GM19023 (cell line): ENCODE measurements around the gene PACSIN1.

Experiments
- ATAC-seq: cut with Tn5 transposase; IDR thresholded peaks from one replicate; pipeline ENCODE4 v1.9.1; 2021; ENCODE audit warnings: mild to moderate bottlenecking, moderate library complexity; ENCODE audit not compliant: unreplicated experiment

Gene PACSIN1

DNA sequence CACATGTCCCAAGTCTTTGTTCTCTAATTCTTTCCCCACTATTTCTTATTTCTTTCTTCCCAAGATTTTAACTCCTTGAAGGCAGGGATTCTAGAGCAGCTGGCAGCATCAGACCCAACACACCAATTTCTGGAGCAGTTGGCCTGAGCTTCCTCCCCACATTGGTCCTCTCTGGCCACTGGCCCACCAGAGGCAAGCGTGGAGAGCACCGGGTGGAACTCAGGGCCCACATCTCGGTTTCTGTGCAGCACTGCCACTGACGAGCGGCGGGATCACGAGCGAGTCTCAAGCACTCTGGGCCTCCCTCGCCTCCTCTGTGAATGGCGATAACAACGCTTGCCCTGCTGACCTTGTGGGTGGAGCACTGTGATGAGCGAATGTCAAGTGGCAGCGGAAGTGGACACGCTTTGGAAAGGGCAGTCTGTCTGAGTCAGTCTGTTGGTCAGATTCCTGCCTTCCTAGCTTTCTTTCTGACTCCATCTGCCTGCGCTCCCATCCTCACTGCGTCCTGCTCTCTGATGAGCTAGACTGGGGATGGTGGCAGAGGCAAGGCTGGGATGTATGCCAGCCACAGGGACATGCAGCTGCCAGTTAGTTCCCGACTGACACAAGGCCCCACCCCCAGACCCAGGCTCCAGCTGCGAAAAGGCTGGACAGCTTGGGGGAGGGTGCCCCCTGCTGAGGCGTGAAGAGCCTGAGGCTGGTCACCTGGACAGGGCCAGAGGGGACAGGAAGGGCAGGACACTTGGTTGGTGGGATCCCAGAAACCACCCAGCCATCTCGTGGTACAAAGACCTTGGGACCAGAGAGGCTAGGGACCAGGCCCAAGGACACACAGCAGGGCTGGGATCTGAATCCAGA, 94.7 kb downstream of the PACSIN1 start:
- no peak for ATAC-seq

DNA sequence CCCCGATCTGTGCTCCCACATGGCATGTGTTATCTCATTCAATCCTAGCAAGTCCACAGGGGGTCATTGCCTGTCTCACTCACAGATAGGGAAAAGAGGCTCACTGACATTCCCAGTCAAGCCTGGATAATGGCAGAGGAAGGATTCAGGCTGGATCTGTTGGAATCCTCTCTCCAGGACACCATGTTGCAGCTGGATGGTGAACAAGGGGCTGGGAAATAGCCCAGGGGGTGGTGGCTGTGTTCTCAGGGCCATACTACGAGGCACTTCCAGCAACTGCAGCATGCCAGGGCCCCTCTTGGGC, 95.3 kb downstream of the PACSIN1 start:
- ATAC-seq, result no peak

DNA sequence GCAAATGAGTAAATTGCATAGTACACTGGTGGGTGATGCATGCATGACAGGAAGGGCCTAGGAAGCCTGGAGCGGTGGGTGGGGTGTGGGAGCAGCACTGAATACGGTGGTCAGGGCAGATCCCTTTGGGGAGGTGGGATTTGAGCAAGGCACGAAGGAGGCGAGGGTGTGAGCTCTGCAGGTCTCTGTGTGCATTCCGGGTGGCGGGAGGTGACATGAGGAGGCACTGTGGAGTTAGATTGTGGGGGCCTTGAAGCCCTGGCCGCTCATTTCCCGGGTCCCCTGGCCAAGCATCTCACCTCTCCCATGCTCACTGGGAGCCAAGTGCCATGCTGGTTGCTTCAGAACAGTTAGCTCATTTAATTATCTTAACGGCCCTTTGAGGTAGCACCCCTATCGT, 96.5 kb downstream of the PACSIN1 start:
- ATAC-seq, result no peak

DNA sequence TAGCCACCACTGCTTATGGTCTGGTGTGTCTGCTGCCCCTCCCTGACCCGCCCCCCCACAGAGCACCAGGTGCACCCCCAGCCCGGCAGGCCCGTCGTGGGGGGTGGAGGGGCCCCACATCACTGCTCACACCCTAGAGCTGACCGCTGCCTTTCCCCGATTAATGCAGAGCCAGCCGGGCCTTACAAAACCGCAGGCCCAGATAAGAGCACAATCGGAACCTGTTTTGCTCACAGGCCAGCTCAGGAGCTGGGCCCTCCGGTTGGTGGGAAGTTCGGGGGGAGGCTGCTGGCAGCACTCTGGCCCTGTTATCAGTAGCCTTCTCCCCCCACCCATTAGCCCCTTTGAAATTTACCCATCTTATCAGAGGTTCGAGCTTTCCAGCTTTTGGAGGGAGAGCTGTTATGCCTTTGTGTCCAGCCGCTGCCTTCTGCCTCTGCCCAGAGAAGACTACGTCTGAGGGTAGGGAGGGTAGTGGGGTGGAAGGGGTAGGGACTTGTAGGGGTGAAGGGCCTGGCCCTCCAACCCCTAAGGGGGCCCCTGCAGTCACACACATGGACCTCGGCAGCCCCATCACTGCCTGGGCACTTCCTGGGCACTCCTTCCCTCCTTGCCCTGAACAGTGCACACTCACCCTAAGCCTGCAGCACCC, 97.1 kb downstream of the PACSIN1 start:
- no peak for ATAC-seq

DNA sequence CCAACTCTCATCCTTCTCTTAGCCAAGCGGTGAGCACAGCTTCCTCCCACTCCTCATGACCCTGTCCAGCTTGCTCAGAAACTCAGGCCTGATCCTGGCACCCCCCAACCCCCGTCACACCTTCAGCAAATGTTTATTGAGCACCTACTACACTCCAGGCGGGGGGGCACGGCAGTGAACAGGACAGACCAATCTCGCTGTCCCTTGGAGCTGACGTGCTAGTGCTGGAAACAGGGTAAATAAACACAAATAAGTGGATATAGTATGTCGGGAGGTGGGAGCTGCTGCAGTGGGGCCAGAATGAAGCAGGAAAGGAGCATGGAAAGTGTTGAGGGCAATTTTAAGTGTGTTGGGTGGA, 97.6 kb downstream of the PACSIN1 start:
- ATAC-seq, result no peak

DNA sequence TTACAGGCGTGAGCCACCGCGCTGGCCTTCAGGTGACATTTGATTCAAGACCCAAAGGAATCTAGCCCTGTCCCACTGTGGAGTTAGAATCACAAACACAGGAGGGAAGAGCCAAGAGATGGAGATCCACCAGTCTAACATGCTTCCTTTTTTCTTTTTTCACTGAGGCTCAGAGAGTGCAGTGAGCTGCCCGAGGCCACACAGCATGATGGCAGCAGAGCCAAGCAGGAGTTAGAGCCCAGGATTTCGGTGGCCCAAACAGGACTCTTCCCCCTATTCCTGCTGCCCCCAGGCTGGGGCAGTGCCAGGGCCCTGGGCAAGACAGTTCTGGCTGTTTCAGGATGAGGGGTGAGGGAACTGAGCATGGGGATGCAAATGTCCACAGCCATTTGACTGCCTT, 98.3 kb downstream of the PACSIN1 start:
- ATAC-seq, result no peak

DNA sequence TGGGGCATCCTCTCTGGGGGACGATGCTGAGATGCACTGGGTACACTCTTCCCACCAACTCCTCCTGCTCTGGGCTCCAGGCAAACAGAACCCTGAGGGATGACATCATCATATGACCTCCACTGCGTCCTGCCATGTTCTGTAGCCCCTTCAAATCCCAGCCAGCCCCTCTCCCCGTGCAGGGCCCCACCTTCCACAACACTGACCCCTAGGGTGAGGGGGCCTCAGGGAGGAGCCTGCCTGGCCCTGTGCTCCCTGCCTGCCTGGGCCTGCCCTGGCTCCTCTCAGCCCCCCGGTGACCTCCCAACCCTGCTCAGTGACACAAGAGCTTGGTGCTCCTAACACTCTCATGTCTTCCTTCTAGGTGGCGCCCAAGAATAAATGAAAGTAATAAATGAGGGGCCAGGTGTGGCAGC, 99.9 kb downstream of the PACSIN1 start:
- no peak for ATAC-seq

DNA sequence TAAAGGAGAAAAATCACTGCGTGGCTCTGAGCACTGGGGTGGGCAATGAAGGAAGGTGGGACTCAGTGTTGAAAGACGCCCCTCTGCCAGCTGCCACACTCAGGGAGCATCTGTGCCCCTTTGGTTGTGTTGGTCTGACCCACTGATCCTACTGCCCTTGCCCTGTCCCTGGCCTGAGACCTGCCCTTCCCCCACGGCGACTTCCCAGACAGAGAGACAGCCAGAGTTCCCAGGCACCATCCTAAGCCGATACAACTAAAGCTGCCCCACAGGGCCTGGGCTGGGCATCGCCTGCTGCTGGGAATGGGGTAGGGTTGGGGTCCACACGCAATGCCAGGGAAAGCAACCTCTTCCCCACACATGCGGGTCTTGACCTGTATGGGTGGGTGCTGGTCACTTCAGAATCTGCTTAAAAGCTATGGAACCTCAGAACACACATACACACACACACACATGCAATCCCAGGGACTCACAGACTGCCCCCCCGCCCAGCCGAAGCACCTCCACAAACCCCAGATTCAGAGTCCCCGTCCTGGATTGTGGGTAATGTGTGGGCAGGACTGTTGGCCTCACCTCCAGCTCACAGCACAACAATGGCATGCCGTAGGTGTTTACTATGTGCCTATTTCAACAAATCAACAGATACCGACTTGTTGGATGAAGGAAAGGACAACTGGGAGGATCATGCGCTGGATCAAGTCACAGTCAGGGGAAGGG, 101.1 kb downstream of the PACSIN1 start:
- no peak for ATAC-seq

DNA sequence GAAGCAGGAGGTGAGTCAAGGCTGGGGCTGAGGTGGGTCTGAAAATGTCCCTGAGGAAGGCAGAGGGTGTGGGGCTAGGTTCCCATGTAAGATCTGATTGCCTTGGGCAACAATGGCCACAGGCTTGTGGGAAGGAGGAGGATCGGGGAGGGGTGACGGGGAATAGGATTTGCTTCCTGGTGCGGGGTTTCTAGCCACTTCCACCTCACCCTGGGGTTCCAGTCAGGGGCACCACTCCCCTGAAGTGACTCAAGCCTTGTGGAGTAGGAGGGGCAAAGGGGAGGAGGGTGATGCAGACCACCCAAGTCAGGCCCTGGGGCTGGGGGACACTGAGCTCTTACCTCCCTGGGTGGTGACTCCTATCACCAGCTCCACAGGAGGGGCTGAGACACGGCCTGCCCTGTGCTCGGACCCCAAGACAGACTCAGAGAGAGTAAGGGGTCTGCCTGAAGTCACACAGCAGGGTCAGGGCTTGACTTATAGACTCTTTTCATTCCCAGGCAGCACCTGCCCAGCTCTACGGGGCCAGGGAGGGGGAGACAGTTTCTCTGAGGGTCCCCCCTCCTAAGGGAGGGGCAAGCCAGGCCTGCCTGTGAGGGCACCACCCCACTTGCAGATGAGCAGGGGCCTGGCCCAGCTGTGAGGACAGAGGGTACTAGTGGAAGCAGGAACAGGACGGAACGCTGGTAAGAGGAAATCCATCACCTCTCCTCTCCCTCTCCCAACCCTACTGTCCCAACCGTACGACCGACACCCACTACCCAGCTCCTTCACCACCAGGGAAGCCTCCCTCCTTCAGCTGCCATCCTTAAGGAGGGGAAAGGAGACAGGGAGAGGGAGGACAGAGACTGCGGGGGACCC, 102.7 kb downstream of the PACSIN1 start:
- no peak for ATAC-seq

DNA sequence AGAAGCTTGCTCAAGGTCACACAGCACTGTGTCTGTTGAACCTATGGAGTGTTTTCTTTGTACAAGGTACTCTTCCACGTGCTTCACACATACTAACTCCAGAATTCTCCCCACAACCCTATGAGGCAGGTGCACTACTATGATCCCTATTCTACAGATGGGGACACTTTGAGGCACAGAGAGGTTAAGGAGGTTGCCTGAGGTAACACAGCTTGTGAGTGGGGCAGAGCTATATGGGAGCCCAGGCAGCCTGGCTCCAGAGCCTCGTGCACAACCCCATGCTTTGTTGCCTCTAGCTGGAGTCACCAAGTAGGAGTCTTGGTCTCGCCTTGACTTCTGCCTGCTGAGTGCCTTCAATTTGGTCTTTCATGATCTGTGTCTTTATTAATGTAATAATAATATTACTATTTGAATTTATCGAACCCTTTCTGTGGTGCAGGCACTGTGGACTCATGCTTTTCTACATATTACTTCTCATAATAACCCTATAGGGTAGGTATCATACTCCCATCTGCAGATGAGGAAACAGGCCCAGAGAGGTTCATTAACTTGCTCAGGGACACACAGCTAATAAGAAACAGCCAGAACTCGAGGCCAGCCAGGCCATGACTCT, 103.6 kb downstream of the PACSIN1 start:
- no peak for ATAC-seq

DNA sequence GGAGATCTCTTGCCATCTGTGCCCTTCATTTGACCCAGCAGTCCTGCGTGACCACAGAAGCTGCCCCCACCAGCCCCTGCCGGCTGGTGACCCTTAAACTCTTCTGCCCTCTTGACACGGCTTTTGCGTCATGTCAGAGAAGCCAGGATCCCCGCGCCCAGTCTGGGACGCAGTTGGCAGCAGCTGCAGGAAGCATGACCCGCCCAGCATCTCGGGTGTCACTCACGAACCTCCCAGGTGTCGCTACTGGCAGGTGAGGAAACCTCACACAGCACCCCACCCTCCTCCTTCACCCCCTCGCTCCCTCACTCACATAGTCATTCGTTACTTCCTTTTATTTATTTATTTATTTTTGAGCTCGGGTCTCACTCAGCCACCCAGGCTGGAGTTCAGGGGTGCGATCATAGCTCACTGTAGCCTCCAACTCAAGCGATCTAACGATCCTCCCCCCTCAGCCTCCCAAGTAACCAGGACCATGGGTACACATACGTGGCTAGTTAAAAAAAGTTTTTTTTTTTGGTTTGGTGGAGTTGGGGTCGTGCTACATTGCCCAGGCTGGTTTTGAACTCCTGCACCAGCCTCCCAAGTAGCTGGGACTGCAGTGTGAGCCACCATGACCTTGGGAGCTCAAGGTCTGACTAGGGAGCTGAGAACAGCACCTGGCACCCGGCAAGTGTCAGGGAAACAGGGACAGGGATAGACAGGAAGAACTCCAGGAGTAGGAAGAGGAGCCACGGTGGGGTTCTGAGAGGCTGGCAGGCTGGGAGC, 104.4 kb downstream of the PACSIN1 start:
- no peak for ATAC-seq

DNA sequence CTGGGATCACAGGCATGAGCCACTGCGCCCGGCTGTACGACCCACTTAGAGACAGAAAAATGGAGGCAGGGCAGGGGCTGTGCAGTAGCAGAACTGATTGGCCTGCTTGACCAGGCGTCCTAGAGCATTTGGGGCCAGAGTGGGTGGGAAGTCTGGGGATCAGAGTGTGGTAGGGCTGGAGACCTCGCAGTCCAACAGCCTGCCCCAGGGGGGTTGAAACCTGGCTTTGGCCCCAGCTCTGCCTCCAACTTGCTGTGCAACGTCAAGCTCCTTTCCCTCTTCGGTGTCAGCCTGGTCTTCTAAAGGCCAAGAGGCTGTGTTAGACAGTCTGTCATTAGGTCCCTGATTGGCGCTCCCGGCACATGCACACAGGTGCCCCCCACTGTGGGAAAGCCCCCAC, 105.5 kb downstream of the PACSIN1 start:
- no peak for ATAC-seq

DNA sequence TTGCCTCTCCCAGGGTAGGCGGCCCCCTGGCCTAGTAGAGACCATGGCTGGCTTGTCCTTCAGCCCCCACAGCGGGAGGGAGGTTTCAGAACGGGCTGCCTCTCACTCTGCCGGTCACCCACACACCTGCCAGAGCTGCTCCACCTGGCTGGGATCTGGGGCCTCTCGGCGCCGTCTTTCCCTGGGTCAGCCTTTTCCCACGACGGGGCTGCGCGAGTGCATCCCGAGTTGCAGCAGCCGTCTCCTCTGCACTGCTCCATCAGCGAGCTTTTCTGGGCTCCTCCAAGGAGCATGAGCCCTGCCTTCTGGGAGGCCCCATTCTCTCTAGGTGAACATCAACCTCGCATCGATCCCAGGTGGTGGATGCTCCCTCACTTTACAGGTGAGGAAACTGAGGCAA, 106.1 kb downstream of the PACSIN1 start:
- ATAC-seq, result no peak

DNA sequence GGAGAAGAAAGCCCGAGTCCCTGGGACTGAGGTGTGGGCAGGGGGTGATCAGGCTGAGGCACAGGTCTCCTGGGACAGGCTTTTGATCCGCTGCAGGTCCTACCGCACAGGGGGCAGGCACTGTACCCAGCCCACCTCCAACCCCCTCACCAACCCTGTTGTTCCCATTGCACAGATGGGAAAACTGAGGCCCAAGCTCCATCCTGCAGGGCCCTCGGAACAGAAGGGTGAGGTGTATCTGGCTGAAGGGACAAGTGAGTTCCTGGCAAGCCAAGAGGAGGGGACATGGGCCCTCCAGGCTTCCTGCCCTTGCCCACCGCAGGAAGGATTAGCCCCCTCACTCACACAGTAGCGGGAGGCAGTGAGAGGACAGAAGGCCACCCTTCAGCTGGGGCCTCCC, 106.7 kb downstream of the PACSIN1 start:
- no peak for ATAC-seq

DNA sequence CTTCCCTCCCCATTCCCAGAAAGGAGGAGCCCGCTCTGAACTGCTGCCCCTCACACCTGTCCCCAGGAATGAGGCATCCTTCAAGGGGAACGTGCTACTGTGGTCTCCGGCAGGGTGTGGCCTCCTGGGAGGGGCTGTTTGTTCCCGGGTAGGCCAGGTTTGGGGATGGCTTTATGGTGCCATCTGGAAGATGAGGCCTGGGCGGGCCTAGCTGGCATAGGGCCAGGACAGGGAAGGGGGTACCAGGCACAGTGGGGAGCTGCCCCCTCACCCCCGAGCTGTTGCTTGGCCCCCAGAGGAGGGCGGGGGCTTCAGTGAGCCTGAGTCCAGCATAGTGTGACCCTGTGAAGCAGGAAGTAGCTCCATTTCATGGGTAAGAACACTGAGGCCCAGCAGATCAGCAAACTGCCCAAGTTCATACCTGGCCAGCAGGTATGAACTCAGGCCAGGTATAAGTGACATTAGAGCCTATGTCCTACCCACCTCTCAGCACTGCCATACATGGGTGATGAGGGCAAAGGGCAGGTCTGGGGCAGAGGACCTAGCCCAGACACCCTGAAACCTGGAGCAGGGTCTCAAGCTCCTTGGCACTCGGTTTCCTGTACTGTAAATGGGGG, 107.8 kb downstream of the PACSIN1 start:
- ATAC-seq, result no peak

DNA sequence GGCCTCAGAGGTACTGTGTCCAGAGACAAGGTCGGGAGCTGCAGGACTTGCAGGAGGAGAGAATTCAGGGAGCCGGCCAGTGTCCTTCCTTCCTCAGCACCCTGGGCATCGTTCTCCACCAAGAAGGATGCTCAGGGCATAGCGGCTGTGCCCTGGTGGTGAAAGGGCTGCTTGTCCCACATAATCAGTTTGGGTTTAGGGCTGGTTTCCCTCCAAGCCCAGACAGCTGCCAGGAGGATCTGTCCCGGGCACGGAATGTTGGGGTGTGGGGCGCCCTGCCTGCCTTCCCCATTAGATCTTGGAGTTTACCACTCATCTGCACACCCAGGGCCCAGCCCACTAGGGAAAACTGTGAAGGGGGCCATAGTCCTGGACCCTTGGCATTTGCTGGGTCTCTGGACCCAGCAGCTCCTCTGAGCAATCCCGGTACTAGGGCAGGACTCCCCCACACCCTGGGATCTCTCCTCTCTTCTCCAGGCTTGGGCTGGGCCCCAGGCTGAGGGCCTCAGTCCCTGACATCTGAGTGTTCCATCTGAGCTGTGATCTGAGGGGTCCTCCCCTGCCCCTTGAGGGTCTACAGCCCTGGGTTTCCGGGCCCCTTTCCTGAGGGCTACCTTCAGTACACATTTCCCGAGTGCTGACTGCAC, 108.9 kb downstream of the PACSIN1 start:
- ATAC-seq, result no peak

DNA sequence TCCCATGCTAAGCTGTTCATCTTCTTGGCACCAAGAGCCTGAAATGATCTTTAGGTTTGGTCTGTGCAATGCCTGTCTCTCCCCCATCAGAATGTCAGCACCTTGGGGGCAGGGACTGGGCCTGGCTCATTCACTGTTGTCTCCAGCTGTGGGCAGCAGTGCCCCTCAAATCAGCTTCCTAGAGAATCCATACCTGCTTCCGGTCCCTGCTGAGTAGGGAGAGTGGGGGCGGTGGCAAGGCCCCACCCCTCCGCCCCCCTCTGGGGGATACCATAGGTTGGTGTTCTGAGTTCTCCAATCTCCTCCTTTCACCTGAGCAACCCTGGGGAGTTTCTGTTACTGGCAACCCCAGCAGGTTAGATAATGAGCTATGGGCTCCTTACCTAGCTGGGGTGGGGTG, 109.5 kb downstream of the PACSIN1 start:
- ATAC-seq, result no peak

DNA sequence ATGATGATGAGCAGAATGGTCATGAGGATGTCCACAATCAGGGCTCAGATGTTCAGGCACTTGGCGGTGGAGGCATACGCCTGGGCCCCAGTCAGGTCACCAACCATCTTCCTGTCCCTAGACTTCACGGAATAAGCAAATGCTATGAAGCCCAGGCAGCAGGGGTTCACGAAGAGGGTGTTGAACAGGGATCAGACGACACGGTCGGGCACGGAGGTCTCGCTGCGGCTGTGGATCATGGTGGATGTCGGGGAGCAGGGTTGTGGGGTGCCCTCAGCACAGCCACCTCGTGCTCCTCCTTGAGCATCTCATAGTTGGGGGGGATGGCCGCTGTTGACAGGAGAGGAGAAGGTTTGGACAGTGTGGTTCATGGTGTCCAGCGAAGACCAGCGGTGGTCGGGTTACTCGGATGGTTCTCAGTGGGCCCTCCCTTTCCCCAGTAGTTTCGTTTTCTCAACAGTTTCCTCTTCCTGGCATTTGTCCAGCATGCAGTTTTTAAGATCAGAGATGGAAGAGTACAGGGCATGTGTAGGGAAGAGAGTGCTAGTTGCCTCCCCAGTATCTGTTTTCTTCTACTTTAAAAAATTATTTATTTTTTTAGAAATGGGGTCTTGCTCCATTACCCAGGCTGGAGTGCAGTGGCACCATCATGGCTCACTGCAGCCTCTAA, 110.5 kb downstream of the PACSIN1 start:
- ATAC-seq, result no peak
